DND-41 (cell line): ENCODE measurements around the gene TAP1.
"Not testable (repeated sequence)": the region's sequence is repeated elsewhere in the genome, so short reads cannot be mapped to it uniquely, and the experiment has no call there.

Experiments
- CTCF ChIP-seq: IDR thresholded peaks from 2 replicates; pipeline ENCODE4 v1.5.1; 2012; ENCODE audit warnings: borderline replicate concordance, low read length, moderate library complexity, mild to moderate bottlenecking; ENCODE audit not compliant: poor library complexity, severe bottlenecking; ENCODE audit errors: extremely low read depth
- EZH2 ChIP-seq: IDR thresholded peaks from 3 replicates; pipeline ENCODE4 v1.6.1; 2012; ENCODE audit warnings: borderline replicate concordance, low read depth, mild to moderate bottlenecking, moderate library complexity, low read length, inconsistent platforms; ENCODE audit not compliant: severe bottlenecking

GRCh38 chr6:32805404-32805803 lies 48.1 kb downstream of the TAP1 start:
- TF ChIP-seq CTCF, EZH2: not testable (repeated sequence)
